HCT116 (cell line): ENCODE results near the gene CHRNB4.

Experiments
- CTCF ChIP-seq, 3 experiments: fragments of 200-600 bp in 1 of 3; sonication (generic) in 1 of 3; IDR thresholded peaks in 2 of 3; conservative IDR thresholded peaks in 1 of 3; 2 replicates each; pipeline ENCODE4 v1.5.1; 2012 to 2017; ENCODE audit warnings: low read depth in 2 of 3, low read length in 2 of 3, antibody characterized with exemption in 1 of 3, borderline replicate concordance in 1 of 3, control low read depth in 1 of 3, mild to moderate bottlenecking in 1 of 3, mixed read lengths in 1 of 3, mixed run types in 1 of 3, moderate library complexity in 1 of 3; ENCODE audit not compliant: insufficient read depth in 1 of 3
- SRF ChIP-seq: IDR thresholded peaks from 2 replicates; pipeline ENCODE4 v1.6.1; 2012; ENCODE audit warnings: low read depth

GRCh38 chr15:78616506-78616905 is 24.5 kb downstream of the CHRNB4 start:
- TF ChIP-seq CTCF (IDR thresholded peaks at IDR 0.05 in 2 of 3, conservative IDR thresholded peaks at IDR 0.05 in 1 of 3; ENCODE audit: borderline replicate concordance in 1 of 3, insufficient read depth in 1 of 3, low read depth in 2 of 3, low read length in 2 of 3) (no peak), SRF (no peak)
